GM12878 (cell line): ENCODE data around the gene TMC4. TPM values are rescaled to one million over a fixed set of nuclear protein-coding genes. Genes with fewer than 3 reads are reported as not detected.
A peak's percentile ranks its signal among the peaks of the same experiment; 100 is the strongest.

Experiments
- ATF7 ChIP-seq: fragments of 450-650 bp; IDR thresholded peaks from 2 replicates; pipeline ENCODE4 v1.6.1; 2016; ENCODE audit warnings: low read depth, mild to moderate bottlenecking
- BACH1 ChIP-seq: fragments of 450-650 bp; IDR thresholded peaks from 2 replicates; pipeline ENCODE4 v1.6.1; 2017; ENCODE audit warnings: mild to moderate bottlenecking, borderline replicate concordance
- BHLHE40 ChIP-seq, 2 experiments: fragments of 450-650 bp in 1 of 2; IDR thresholded peaks; 2 replicates each; pipeline ENCODE4 v1.6.1; 2011 to 2017; ENCODE audit warnings: low read depth in 2 of 2, borderline replicate concordance in 1 of 2, improper control_type of control experiment in 1 of 2, low read length in 1 of 2, mild to moderate bottlenecking in 1 of 2
- CHD1 ChIP-seq: IDR thresholded peaks from 2 replicates; pipeline ENCODE4 v1.6.1; 2012; ENCODE audit warnings: low read depth, low read length, improper control_type of control experiment
- CHD4 ChIP-seq: fragments of 200-600 bp; sonication (generic); IDR thresholded peaks from 2 replicates; pipeline ENCODE4 v1.6.1; 2016; ENCODE audit warnings: mild to moderate bottlenecking
- EGR1 ChIP-seq, 2 experiments: IDR thresholded peaks; 1 replicate in 1 of 2; 2 replicates in 1 of 2; pipeline ENCODE4 v1.6.1; 2011 to 2012; ENCODE audit warnings: low read depth in 2 of 2, low read length in 2 of 2, borderline replicate concordance in 1 of 2, mild to moderate bottlenecking in 1 of 2, moderate library complexity in 1 of 2
- ESRRA ChIP-seq: IDR thresholded peaks from 2 replicates; pipeline ENCODE4 v1.6.1; 2012; ENCODE audit warnings: mild to moderate bottlenecking, low read length, improper control_type of control experiment
- GATAD2B ChIP-seq: fragments of 450-650 bp; conservative IDR thresholded peaks from 2 replicates; pipeline ENCODE4 v1.6.1; 2017; ENCODE audit warnings: low read depth, mild to moderate bottlenecking, moderate library complexity
- JUND ChIP-seq: IDR thresholded peaks from 2 replicates; pipeline ENCODE4 v1.6.1; 2012; ENCODE audit warnings: low read depth, mild to moderate bottlenecking, low read length, improper control_type of control experiment, moderate library complexity
- NBN ChIP-seq: fragments of 450-650 bp; IDR thresholded peaks from 2 replicates; pipeline ENCODE4 v1.6.1; 2016
- POLR2A ChIP-seq: IDR thresholded peaks from 2 replicates; pipeline ENCODE4 v1.6.1; 2011; ENCODE audit warnings: low read depth, mild to moderate bottlenecking, low read length
- POU2F2 ChIP-seq: IDR thresholded peaks from 3 replicates; pipeline ENCODE4 v1.6.1; 2011; ENCODE audit warnings: low read depth, mild to moderate bottlenecking, low read length, borderline replicate concordance
- RELA ChIP-seq: fragments of 450-650 bp; IDR thresholded peaks from 2 replicates; pipeline ENCODE4 v1.8.0; 2014; ENCODE audit warnings: borderline replicate concordance; ENCODE audit not compliant: partially characterized antibody
- SIN3A ChIP-seq: IDR thresholded peaks from 2 replicates; pipeline ENCODE4 v1.6.1; 2012; ENCODE audit warnings: low read depth, low read length, improper control_type of control experiment
- SMAD1 ChIP-seq: fragments of 450-650 bp; IDR thresholded peaks from 2 replicates; pipeline ENCODE4 v1.6.1; 2018; ENCODE audit warnings: mild to moderate bottlenecking, low read depth; ENCODE audit not compliant: partially characterized antibody
- SPI1 ChIP-seq: IDR thresholded peaks from 2 replicates; pipeline ENCODE4 v1.6.1; 2011; ENCODE audit warnings: low read depth, mild to moderate bottlenecking, low read length, moderate library complexity, borderline replicate concordance; ENCODE audit not compliant: insufficient read depth
- SREBF1 ChIP-seq: IDR thresholded peaks from 2 replicates; pipeline ENCODE4 v1.6.1; 2012; ENCODE audit warnings: mild to moderate bottlenecking, low read length
- TCF12 ChIP-seq: IDR thresholded peaks from 2 replicates; pipeline ENCODE4 v1.6.1; 2011; ENCODE audit warnings: low read depth, mild to moderate bottlenecking, low read length
- YY1 ChIP-seq: IDR thresholded peaks from 2 replicates; pipeline ENCODE4 v1.6.1; 2011; ENCODE audit warnings: low read depth, mild to moderate bottlenecking, low read length
- polyA plus RNA-seq, 11 experiments: library from polyadenylated mRNA; depleted of rRNA in 4 of 11; unstranded in 6 of 11; stranded (reverse) in 5 of 11; fragments of >200 nt; fragmentation: Nextera tagmentation in 4 of 11; fragmentation: Illumina TruSeq in 1 of 11; extraction: Ambion mirVana in 4 of 11; extraction: Trizol in 1 of 11; gene quantifications; 1 replicate in 1 of 11; 2 replicates in 10 of 11; pipeline versions ENCODE4 v1.2.1 to v1.2.3, GENCODE V29; 2011 to 2016; ENCODE audit warnings: inconsistent platforms in 2 of 11, missing spikeins in 2 of 11, low read depth in 1 of 11
- total RNA-seq, 4 experiments: library from RNA; depleted of rRNA in 3 of 4; stranded (reverse); fragments of >200 nt in 3 of 4; fragmentation: Illumina TruSeq in 1 of 4; extraction: Trizol in 1 of 4; gene quantifications; 2 replicates each; pipeline versions ENCODE4 v1.2.1 to v1.2.3, GENCODE V29; 2013 to 2021
- TF ChIP-seq, protein P1 (sequence below): fragments of 450-650 bp; IDR thresholded peaks from 2 replicates; pipeline ENCODE4 v1.6.1; 2017; ENCODE audit warnings: low read depth, mild to moderate bottlenecking, moderate library complexity
- TF ChIP-seq, protein P2 (sequence below): fragments of 450-650 bp; IDR thresholded peaks from 2 replicates; pipeline ENCODE4 v1.6.1; 2018; ENCODE audit warnings: mild to moderate bottlenecking, low read depth, moderate library complexity; ENCODE audit not compliant: partially characterized antibody
- TF ChIP-seq, protein P3 (sequence below): IDR thresholded peaks from 2 replicates; pipeline ENCODE4 v1.6.1; 2012; ENCODE audit warnings: low read depth, low read length, improper control_type of control experiment
- TF ChIP-seq, protein P4 (sequence below): IDR thresholded peaks from 2 replicates; pipeline ENCODE4 v1.6.1; 2011; ENCODE audit warnings: borderline replicate concordance, low read depth, mild to moderate bottlenecking, moderate library complexity, low read length; ENCODE audit not compliant: insufficient read depth, poor library complexity, severe bottlenecking

Gene TMC4
- total and polyA plus RNA-seq, 10 of the 15 experiments (the other 5 are each of a cell fraction or from before 2014, with no cell fraction given) = 0.33 to 0.83 (median 0.74) TPM; not detected in 7

DNA sequence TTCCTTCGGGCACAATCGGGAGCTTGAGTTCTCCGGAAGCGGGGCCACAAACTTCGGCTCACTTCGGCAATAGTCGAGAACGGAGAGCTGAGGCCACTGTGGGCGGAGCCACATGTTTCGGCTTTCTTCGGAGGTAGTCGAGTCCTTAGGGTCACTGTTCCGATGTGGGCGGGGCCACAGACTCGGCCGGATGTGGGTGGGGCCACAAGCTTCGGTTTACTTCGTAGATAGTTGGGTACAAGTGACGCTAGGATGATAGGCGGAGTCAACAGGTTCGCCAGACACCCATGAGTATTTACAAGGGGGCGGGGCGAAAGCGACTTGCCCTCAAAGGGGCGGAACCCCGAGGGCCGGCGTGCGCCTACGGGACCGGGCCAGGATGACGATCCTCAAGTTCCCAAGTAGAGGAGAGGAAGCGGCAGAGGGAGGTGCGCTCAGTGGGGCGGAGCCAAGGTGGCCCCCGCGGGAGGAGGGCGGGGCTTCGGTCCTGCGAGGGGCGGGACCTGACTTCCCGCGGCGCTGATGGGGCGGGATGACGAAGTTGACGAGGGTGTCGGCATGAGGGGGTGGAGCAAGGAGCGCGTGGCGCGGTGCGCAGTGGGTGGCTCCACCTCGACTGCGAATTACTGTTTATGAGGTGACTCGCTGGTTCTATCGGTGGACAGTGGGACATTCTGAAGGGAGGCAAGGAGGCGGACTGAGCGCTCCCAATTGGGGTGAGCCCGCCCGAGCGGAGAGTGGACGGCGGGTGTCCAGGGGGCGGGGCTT lies 17.0 kb upstream of the TMC4 start (continued):
- TF ChIP-seq, protein P1, sequence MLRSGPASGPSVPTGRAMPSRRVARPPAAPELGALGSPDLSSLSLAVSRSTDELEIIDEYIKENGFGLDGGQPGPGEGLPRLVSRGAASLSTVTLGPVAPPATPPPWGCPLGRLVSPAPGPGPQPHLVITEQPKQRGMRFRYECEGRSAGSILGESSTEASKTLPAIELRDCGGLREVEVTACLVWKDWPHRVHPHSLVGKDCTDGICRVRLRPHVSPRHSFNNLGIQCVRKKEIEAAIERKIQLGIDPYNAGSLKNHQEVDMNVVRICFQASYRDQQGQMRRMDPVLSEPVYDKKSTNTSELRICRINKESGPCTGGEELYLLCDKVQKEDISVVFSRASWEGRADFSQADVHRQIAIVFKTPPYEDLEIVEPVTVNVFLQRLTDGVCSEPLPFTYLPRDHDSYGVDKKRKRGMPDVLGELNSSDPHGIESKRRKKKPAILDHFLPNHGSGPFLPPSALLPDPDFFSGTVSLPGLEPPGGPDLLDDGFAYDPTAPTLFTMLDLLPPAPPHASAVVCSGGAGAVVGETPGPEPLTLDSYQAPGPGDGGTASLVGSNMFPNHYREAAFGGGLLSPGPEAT = peak; percentile 25; the same call in 1 of the 2 replicates
- peak; percentile 39; the same call in 1 of the 3 replicates for TF ChIP-seq POU2F2
- TF ChIP-seq SPI1 = peak; percentile 65; the same call in 1 of the 2 replicates
- TF ChIP-seq BACH1 = peak; percentile 54; the same call in 1 of the 2 replicates
- TF ChIP-seq ESRRA = 0 out of 2 replicates have a peak, but pooled peaks have one; percentile 33
- 0 out of 2 replicates have a peak, but pooled peaks have one; percentile 62 for TF ChIP-seq SIN3A
- TF ChIP-seq ATF7 = peak; percentile 49
- peak; percentile 58 for TF ChIP-seq SMAD1
- peak; percentile 90 for TF ChIP-seq POLR2A
- peak; percentile 80 for TF ChIP-seq RELA
- TF ChIP-seq GATAD2B = no peak
- no peak for TF ChIP-seq JUND
- TF ChIP-seq CHD4 = no peak
- TF ChIP-seq, protein P2, sequence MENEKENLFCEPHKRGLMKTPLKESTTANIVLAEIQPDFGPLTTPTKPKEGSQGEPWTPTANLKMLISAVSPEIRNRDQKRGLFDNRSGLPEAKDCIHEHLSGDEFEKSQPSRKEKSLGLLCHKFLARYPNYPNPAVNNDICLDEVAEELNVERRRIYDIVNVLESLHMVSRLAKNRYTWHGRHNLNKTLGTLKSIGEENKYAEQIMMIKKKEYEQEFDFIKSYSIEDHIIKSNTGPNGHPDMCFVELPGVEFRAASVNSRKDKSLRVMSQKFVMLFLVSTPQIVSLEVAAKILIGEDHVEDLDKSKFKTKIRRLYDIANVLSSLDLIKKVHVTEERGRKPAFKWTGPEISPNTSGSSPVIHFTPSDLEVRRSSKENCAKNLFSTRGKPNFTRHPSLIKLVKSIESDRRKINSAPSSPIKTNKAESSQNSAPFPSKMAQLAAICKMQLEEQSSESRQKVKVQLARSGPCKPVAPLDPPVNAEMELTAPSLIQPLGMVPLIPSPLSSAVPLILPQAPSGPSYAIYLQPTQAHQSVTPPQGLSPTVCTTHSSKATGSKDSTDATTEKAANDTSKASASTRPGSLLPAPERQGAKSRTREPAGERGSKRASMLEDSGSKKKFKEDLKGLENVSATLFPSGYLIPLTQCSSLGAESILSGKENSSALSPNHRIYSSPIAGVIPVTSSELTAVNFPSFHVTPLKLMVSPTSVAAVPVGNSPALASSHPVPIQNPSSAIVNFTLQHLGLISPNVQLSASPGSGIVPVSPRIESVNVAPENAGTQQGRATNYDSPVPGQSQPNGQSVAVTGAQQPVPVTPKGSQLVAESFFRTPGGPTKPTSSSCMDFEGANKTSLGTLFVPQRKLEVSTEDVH = peak; percentile 70
- 0 out of 2 replicates have a peak, but pooled peaks have one; percentile 79 for TF ChIP-seq CHD1
- peak; percentile 43; the same call in 1 of the 2 replicates for TF ChIP-seq YY1
- peak in 1 of 2 experiments; percentile 43; a peak in 1 of 3 replicates for TF ChIP-seq EGR1 (IDR thresholded peaks at IDR 0.05; ENCODE audit: borderline replicate concordance in 1 of 2, low read depth in 2 of 2, low read length in 2 of 2)
- TF ChIP-seq, protein P3, sequence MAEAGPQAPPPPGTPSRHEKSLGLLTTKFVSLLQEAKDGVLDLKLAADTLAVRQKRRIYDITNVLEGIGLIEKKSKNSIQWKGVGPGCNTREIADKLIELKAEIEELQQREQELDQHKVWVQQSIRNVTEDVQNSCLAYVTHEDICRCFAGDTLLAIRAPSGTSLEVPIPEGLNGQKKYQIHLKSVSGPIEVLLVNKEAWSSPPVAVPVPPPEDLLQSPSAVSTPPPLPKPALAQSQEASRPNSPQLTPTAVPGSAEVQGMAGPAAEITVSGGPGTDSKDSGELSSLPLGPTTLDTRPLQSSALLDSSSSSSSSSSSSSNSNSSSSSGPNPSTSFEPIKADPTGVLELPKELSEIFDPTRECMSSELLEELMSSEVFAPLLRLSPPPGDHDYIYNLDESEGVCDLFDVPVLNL = peak; percentile 71
- TF ChIP-seq, protein P4, sequence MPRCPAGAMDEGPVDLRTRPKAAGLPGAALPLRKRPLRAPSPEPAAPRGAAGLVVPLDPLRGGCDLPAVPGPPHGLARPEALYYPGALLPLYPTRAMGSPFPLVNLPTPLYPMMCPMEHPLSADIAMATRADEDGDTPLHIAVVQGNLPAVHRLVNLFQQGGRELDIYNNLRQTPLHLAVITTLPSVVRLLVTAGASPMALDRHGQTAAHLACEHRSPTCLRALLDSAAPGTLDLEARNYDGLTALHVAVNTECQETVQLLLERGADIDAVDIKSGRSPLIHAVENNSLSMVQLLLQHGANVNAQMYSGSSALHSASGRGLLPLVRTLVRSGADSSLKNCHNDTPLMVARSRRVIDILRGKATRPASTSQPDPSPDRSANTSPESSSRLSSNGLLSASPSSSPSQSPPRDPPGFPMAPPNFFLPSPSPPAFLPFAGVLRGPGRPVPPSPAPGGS = no peak
- peak; percentile 88 for TF ChIP-seq NBN
- 0 out of 4 replicates have a peak, but pooled peaks of 1 of the 2 experiments have one; percentile 39 for TF ChIP-seq BHLHE40 (IDR thresholded peaks at IDR 0.05; ENCODE audit: borderline replicate concordance in 1 of 2, low read depth in 2 of 2, low read length in 1 of 2)
- 0 out of 2 replicates have a peak, but pooled peaks have one; percentile 38 for TF ChIP-seq SREBF1
- TF ChIP-seq TCF12 = no peak
